Memory B cell (primary cell): ENCODE measurements around the gene NLRC3.

Source experiments
- ATAC-seq: fragments of 150-1000 bp; cut with Tn5 transposase; 2 replicates; pipeline ENCODE4 v1.10.0; 2021; ENCODE audit warnings: low read depth, mild to moderate bottlenecking, moderate library complexity
- DNase-seq, 2 donors: peaks; one replicate each; pipeline ENCODE4 v3.0.0; 2022; ENCODE audit warnings: low spot score in 2 of 2
- H3K27ac Mint-ChIP-seq: one replicate; pipeline ENCODE4 v1.8.0; 2022; ENCODE audit warnings: mild to moderate bottlenecking, moderate library complexity, mixed read lengths
- H3K27me3 Mint-ChIP-seq: one replicate; pipeline ENCODE4 v1.8.0; 2022; ENCODE audit warnings: mixed read lengths
- H3K36me3 Mint-ChIP-seq: one replicate; pipeline ENCODE4 v1.8.0; 2022; ENCODE audit warnings: mild to moderate bottlenecking, mixed read lengths
- H3K4me1 Mint-ChIP-seq: one replicate; pipeline ENCODE4 v1.8.0; 2022; ENCODE audit warnings: mixed read lengths
- H3K4me3 Mint-ChIP-seq: one replicate; pipeline ENCODE4 v1.8.0; 2022; ENCODE audit warnings: mild to moderate bottlenecking, moderate library complexity, mixed read lengths
- H3K9me3 Mint-ChIP-seq: one replicate; pipeline ENCODE4 v1.8.0; 2022; ENCODE audit warnings: mixed read lengths

The NLRC3 gene

GRCh38 chr16:3494386-3494973, 82.7 kb downstream of the NLRC3 start:
- H3K9me3 Mint-ChIP-seq: no peaks in the 10 kb centered on the region
- H3K36me3 Mint-ChIP-seq: no peaks in the 10 kb centered on the region
- DNase-seq: no peak
- H3K27ac Mint-ChIP-seq: no peak overlapping the region
- no peak overlapping the region for H3K4me3 Mint-ChIP-seq
- peaks cover 2% of the 10 kb centered on the region for H3K4me1 Mint-ChIP-seq
- ATAC-seq: no peak
- H3K27me3 Mint-ChIP-seq: no peaks in the 10 kb centered on the region

- Mint-ChIP-seq H3K36me3 (no peaks in the 10 kb centered on the region), H3K27ac (no peak overlapping the region), H3K9me3 (no peaks in the 10 kb centered on the region), H3K27me3 (no peaks in the 10 kb centered on the region), H3K4me1 (no peaks in the 10 kb centered on the region), H3K4me3 (no peak overlapping the region)
- no peak for DNase-seq
- ATAC-seq: no peak
These were observed 84.8 kb downstream of the NLRC3 start for GRCh38 chr16:3492356-3492755.

- no peaks in the 10 kb centered on the region for H3K27me3 Mint-ChIP-seq
- no peak for DNase-seq
- H3K36me3 Mint-ChIP-seq: peaks cover 3% of the 10 kb centered on the region
- H3K4me1 Mint-ChIP-seq: no peaks in the 10 kb centered on the region
- H3K9me3 Mint-ChIP-seq: no peaks in the 10 kb centered on the region
- no peak for ATAC-seq
- H3K27ac Mint-ChIP-seq: no peak overlapping the region
- no peak overlapping the region for H3K4me3 Mint-ChIP-seq
These were observed 86.1 kb downstream of the NLRC3 start for GRCh38 chr16:3490911-3491629.
